Endothelial cell (in vitro differentiated cells): ENCODE results near the gene ZNF2. TPM values are rescaled to one million over a fixed set of nuclear protein-coding genes. Genes with fewer than 3 reads are reported as not detected.

Experiments used
- DNase-seq: peaks from one replicate; pipeline ENCODE4 v3.0.0; 2021; ENCODE audit warnings: low spot score
- H3K27ac Mint-ChIP-seq: one replicate; pipeline ENCODE4 v1.8.0; 2021; ENCODE audit warnings: mixed read lengths, inconsistent platforms; ENCODE audit not compliant: unreplicated experiment
- H3K27me3 Mint-ChIP-seq: one replicate; pipeline ENCODE4 v1.8.0; 2021; ENCODE audit warnings: mild to moderate bottlenecking, moderate library complexity, mixed read lengths, inconsistent platforms; ENCODE audit not compliant: unreplicated experiment
- H3K36me3 Mint-ChIP-seq: one replicate; pipeline ENCODE4 v1.8.0; 2021; ENCODE audit warnings: mild to moderate bottlenecking, low read depth, mixed read lengths, inconsistent platforms; ENCODE audit not compliant: unreplicated experiment
- H3K4me1 Mint-ChIP-seq: one replicate; pipeline ENCODE4 v1.8.0; 2021; ENCODE audit warnings: mild to moderate bottlenecking, mixed read lengths, inconsistent platforms; ENCODE audit not compliant: unreplicated experiment
- H3K4me3 Mint-ChIP-seq: one replicate; pipeline ENCODE4 v1.8.0; 2021; ENCODE audit warnings: mild to moderate bottlenecking, mixed read lengths, inconsistent platforms; ENCODE audit not compliant: unreplicated experiment
- H3K9me3 Mint-ChIP-seq: one replicate; pipeline ENCODE4 v1.8.0; 2021; ENCODE audit warnings: mixed read lengths, inconsistent platforms; ENCODE audit not compliant: unreplicated experiment
- CTCF ChIP-seq: fragments of 200-600 bp; sonication (generic); IDR thresholded peaks from one replicate; pipeline ENCODE4 v1.5.0; 2021; ENCODE audit warnings: antibody characterized with exemption; ENCODE audit not compliant: unreplicated experiment
- total RNA-seq: library from RNA; stranded (reverse); fragmentation: NEBNext Ultra II Directional; extraction: Animal tissue kit (Norgen Biotek cat#: 25700); gene quantifications from one replicate; pipeline ENCODE4 v1.2.1, GENCODE V29; 2021; ENCODE audit not compliant: unreplicated experiment

Gene ZNF2
- total RNA-seq, 1 donor from 2014 or later, result 5.3 TPM

- DNase-seq, result no peak
- no peak for TF ChIP-seq CTCF
- Mint-ChIP-seq H3K4me1 (peaks cover 12% of the 10 kb centered on the region), H3K27ac (no peak overlapping the region), H3K36me3 (peaks cover 17% of the 10 kb centered on the region), H3K4me3 (no peak overlapping the region), H3K27me3 (peaks cover 3% of the 10 kb centered on the region), H3K9me3 (peaks cover 2% of the 10 kb centered on the region)
Measured at GRCh38 chr2:95203911-95204310, 38.3 kb downstream of the ZNF2 start.

- peaks cover 22% of the 10 kb centered on the region for H3K36me3 Mint-ChIP-seq
- H3K9me3 Mint-ChIP-seq, result peaks cover 5% of the 10 kb centered on the region
- H3K27me3 Mint-ChIP-seq, result peaks cover 2% of the 10 kb centered on the region
- H3K27ac Mint-ChIP-seq, result no peak overlapping the region
- no peak overlapping the region for H3K4me3 Mint-ChIP-seq
- no peak for DNase-seq
- H3K4me1 Mint-ChIP-seq, result peaks cover 12% of the 10 kb centered on the region
- no peak for TF ChIP-seq CTCF
Measured at GRCh38 chr2:95204396-95204795, 38.8 kb downstream of the ZNF2 start.

GRCh38 chr2:95206096-95206495, 40.5 kb downstream of the ZNF2 start:
- Mint-ChIP-seq H3K36me3 (peaks cover 35% of the 10 kb centered on the region), H3K9me3 (peaks cover 11% of the 10 kb centered on the region), H3K27me3 (peaks cover 4% of the 10 kb centered on the region), H3K4me3 (peak overlapping the region; percentile 89), H3K27ac (no peak overlapping the region), H3K4me1 (peaks cover 12% of the 10 kb centered on the region)
- no peak for DNase-seq
- TF ChIP-seq CTCF, result no peak

GRCh38 chr2:95207111-95207961, 41.7 kb downstream of the ZNF2 start, which contains the start of gene ZNF892:
ZNF892 (plus strand) TSS chr2:95207521; CDS start chr2:95207816, 295 bp downstream.
- Mint-ChIP-seq H3K4me1 (peaks cover 12% of the 10 kb centered on the region), H3K9me3 (peaks cover 16% of the 10 kb centered on the region), H3K27me3 (peaks cover 4% of the 10 kb centered on the region), H3K36me3 (peaks cover 44% of the 10 kb centered on the region), H3K4me3 (peak within 1 kb of the TSS; percentile 89), H3K27ac (peak within 1 kb of the TSS; percentile 28)
- TF ChIP-seq CTCF, result no peak
- peak; percentile 90 for DNase-seq

GRCh38 chr2:95208106-95208505, 42.5 kb downstream of the ZNF2 start:
- H3K4me3 Mint-ChIP-seq, result peak overlapping the region; percentile 89
- H3K4me1 Mint-ChIP-seq, result peaks cover 12% of the 10 kb centered on the region
- no peak for DNase-seq
- H3K27ac Mint-ChIP-seq, result no peak overlapping the region
- no peak for TF ChIP-seq CTCF
- H3K36me3 Mint-ChIP-seq, result peaks cover 52% of the 10 kb centered on the region
- H3K9me3 Mint-ChIP-seq, result peaks cover 18% of the 10 kb centered on the region
- peaks cover 4% of the 10 kb centered on the region for H3K27me3 Mint-ChIP-seq
